Activated T-cell treated with anti-CD3 and anti-CD28 coated beads, Interleukin-2, amount 50 U/mL, for 72 hours (primary cell): ENCODE results near the gene TBC1D28. TPM values are rescaled to one million over a fixed set of nuclear protein-coding genes. Genes with fewer than 3 reads are reported as not detected.
A peak's percentile ranks its signal among the peaks of the same experiment; 100 is the strongest.
"Not testable (repeated sequence)": the region's sequence is repeated elsewhere in the genome, so short reads cannot be mapped to it uniquely, and the experiment has no call there.

Source experiments
- ATAC-seq, 2 donors: fragments of 150-1000 bp; cut with Tn5 transposase; replicated peaks in 1 of 2; 2 replicates each; pipeline ENCODE4 v1.10.0; 2021; ENCODE audit warnings: moderate library complexity in 2 of 2, mild to moderate bottlenecking in 1 of 2
- DNase-seq, 2 donors: peaks; one replicate each; pipeline ENCODE4 v3.0.0; 2021 to 2022; ENCODE audit warnings: mixed read lengths in 1 of 2
- H3K27ac Mint-ChIP-seq: one replicate; pipeline ENCODE4 v1.8.0; 2022; ENCODE audit warnings: mild to moderate bottlenecking, moderate library complexity, mixed read lengths
- H3K27me3 Mint-ChIP-seq: one replicate; pipeline ENCODE4 v1.8.0; 2022; ENCODE audit warnings: low read depth, mixed read lengths
- H3K36me3 Mint-ChIP-seq, 2 donors: one replicate each; pipeline ENCODE4 v1.8.0; 2022; ENCODE audit warnings: mixed read lengths in 2 of 2, mild to moderate bottlenecking in 1 of 2; ENCODE audit not compliant: insufficient read depth in 2 of 2
- H3K4me1 Mint-ChIP-seq: one replicate; pipeline ENCODE4 v1.8.0; 2022; ENCODE audit warnings: low read depth, mixed read lengths
- H3K4me3 Mint-ChIP-seq, 2 donors: one replicate each; pipeline ENCODE4 v1.8.0; 2022; ENCODE audit warnings: mild to moderate bottlenecking in 2 of 2, mixed read lengths in 2 of 2, moderate library complexity in 2 of 2
- H3K9me3 Mint-ChIP-seq, 2 donors: one replicate each; pipeline ENCODE4 v1.8.0; 2022; ENCODE audit warnings: mixed read lengths in 2 of 2
- total RNA-seq, 2 donors: library from RNA; stranded (reverse); gene quantifications; one replicate each; pipeline ENCODE4 v1.2.3, GENCODE V29; 2022

Gene TBC1D28
- not detected for total RNA-seq

DNA sequence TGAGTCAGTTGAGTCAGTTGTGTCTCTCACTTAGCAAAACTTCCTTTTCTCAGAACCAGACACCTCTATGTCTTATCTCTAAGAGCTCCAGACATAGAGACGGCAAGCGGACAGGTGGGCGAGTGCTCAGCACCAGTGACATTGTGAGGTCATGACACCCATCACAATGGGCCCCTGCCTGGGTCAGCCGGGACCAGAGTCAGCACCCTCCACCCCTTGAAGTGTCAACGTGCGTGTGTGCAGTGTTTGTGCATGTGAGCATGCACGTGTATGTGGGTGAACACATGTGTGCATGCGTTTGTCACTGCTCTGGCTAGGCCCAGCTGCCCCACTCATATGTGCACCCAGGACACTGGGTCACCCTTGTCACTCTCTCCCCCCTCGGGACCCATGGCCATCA lies at the start of gene TBC1D28:
Gene TBC1D28 (minus strand): TSS at position 101 of the 400 bp plus-strand sequence. CDS start 3,039 bp downstream, outside the sequence.
- H3K4me1 Mint-ChIP-seq, H3K4me3 Mint-ChIP-seq, H3K27me3 Mint-ChIP-seq, DNase-seq, H3K27ac Mint-ChIP-seq, ATAC-seq, H3K36me3 Mint-ChIP-seq, H3K9me3 Mint-ChIP-seq: not testable (repeated sequence)

DNA sequence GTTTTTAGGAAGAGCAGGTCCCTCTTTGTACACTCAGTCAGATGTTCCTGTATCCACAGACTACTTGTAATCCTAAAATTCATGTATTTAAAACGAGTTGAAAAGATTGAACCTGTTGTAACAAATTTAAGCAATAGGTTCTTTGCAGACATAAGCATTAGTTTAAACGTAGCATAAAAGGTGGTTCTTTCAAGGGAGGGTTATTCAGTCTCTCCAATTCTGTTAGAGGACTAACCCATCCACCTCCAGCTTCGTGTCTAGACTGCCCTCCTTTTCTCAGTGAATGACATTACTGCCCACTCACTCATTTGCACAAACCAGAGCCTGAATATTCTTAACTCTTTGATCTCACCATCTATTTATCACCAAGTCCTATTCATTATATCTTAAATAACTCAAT lies 38.5 kb upstream of the TBC1D28 start:
- peak overlapping the region; percentile 81 for H3K27ac Mint-ChIP-seq

DNA sequence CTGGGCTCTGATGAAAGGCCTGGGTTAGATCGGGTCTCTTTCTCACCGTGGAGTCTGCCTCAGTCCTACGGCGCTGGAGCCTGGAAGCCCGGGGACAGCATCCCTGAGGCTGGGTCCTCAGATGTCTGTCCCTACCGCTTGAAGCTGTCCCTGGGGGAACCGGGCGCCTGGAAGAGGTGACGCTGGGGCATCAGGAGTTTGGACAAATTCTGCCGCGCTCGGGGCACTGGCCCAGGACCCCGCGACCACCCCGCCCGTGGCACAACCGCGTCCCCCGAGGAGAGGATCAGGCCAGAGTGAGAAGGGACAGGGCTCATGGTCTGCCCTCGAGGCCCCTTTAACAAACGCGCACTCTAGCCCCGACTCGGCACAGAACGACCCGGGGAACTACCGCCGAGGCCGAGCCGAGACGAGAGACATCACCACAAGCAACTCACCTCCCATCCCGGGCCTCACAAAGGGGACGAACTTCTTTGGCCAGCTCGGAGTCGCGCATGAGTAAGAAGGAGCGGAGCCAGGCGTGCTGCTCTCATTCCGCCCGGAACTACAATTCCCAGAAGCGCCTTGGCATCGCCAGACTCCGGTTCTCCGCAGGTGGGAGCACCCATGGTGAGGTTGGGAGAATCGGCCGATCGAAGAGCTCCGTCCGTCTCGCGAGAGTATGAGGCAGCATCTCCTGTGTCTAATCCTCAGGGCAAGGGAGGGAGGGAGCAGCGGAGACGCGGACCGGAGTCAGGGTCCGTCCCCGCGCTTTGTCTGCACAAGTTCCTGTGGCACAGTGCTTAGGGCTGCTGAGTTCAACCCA lies 37.8 kb upstream of the TBC1D28 start, which contains the start of gene FOXO3B:
Gene FOXO3B (minus strand): TSS at position 548 of the 805 bp plus-strand sequence. CDS start 663 bp downstream, outside the sequence.
- peak; percentile 93 to 97 for ATAC-seq
- H3K36me3 Mint-ChIP-seq, H3K4me1 Mint-ChIP-seq, H3K9me3 Mint-ChIP-seq, H3K27me3 Mint-ChIP-seq: not testable (repeated sequence)
- H3K27ac Mint-ChIP-seq: peak within 1 kb of the TSS; percentile 88
- peak within 1 kb of the TSS; percentile 85 to 89 for H3K4me3 Mint-ChIP-seq
- peak; percentile 81 to 83 for DNase-seq

More for the DNA sequence above, 38.5 kb upstream of the TBC1D28 start:
- H3K4me1 Mint-ChIP-seq, H3K27me3 Mint-ChIP-seq, H3K9me3 Mint-ChIP-seq, DNase-seq, ATAC-seq, H3K36me3 Mint-ChIP-seq: not testable (repeated sequence)
- H3K4me3 Mint-ChIP-seq: peak overlapping the region; percentile 85 to 89

DNA sequence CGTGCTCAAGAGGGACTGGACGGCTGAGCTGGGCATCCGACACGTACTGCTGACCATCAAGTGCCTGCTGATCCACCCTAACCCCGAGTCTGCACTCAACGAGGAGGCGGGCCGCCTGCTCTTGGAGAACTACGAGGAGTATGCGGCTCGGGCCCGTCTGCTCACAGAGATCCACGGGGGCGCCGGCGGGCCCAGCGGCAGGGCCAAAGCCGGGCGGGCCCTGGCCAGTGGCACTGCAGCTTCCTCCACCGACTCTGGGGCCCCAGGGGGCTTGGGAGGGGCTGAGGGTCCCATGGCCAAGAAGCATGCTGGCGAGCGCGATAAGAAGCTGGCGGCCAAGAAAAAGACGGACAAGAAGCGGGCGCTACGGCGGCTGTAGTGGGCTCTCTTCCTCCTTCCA lies 33.2 kb upstream of the TBC1D28 start:
- H3K4me3 Mint-ChIP-seq, H3K27ac Mint-ChIP-seq, H3K9me3 Mint-ChIP-seq, DNase-seq, ATAC-seq, H3K27me3 Mint-ChIP-seq, H3K4me1 Mint-ChIP-seq: not testable (repeated sequence)
- H3K36me3 Mint-ChIP-seq: peaks cover 9 to 19% of the 10 kb centered on the region in 2 donors

DNA sequence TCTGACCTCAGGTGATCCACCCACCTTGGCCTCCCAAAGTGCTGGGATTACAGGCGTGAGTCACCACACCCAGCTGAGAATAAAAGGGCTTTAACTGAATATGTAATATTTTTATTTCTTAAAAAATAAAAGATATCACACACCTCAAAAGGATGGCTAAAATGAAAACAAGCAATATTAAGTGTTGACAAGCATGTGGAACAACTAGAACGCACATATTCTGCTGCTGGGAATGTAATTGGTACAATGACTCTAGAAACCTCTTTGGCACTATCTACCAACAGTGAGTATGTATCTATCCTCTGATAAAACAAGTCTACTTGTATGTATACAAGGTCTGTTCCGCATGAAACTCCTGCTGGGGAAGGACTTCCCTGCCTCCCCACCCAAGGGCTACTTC lies 32.7 kb upstream of the TBC1D28 start:
- H3K9me3 Mint-ChIP-seq, H3K4me1 Mint-ChIP-seq, H3K4me3 Mint-ChIP-seq, DNase-seq, H3K27ac Mint-ChIP-seq, ATAC-seq, H3K27me3 Mint-ChIP-seq: not testable (repeated sequence)
- H3K36me3 Mint-ChIP-seq: peaks cover 9 to 21% of the 10 kb centered on the region in 2 donors

DNA sequence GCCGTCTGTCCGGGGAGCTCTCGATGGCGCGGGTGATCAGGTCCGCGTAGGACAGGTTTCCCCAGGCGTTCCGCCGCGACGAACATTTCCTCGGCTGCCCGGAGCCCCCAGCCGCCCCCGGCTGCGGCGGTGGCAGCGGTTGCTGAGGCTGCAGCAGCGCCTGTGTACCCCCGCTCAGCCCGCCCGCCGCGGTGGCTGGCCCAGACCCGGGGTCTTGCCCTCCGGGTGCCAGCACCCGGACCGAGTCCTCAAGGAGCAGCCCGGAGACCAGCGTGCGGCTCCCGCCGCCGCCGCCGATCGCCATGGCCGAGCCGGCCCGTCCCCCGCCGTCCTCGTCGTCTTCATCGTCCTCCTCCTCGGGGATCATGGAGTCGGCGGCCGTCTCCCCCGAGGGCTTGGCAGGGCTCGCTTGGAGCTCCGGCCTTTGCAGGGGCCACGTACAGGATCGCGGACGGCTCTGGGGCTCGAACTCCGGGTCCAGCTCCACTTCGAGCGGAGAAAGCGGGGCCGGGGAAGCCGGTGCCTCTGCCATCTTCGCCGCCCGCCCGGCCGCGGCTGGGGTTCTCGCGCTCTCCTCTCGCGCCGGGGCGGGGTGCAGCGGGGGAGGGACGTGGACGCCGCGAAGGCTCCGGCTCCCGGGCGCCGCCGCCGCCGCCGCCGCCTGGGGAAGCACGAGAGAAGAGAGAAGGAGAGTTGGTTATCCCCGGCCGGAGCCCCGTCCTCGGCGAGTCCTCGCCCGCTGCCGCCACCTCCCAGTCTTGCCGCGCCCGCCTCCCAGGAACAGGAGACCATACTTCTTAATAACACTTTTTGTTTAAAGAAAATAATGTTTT lies 28.4 kb upstream of the TBC1D28 start:
- DNase-seq, ATAC-seq: not testable (repeated sequence)

DNA sequence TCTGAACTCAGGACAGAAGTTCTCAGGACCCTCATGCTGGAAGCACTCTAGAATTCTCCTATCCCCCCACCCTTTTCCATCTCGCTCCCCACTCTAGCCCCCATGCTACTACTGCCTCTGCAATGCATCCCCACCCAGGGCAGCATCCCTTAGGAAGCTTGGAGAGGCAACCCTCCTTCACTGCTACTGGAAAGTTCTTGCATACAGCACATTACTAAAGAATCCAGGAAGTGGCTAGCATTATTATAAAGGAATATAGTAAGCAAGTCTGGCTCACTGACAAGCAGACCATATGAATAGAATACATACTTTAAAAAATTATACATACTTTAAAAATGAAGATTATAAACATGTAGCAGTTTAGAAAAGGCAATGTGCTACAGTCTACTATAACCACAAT lies 24.4 kb upstream of the TBC1D28 start:
- not testable (repeated sequence) for H3K27me3 Mint-ChIP-seq, H3K4me3 Mint-ChIP-seq, H3K27ac Mint-ChIP-seq, DNase-seq, ATAC-seq, H3K9me3 Mint-ChIP-seq, H3K4me1 Mint-ChIP-seq
- H3K36me3 Mint-ChIP-seq: peaks cover 21 to 32% of the 10 kb centered on the region in 2 donors

More for the DNA sequence above, 28.4 kb upstream of the TBC1D28 start:
- H3K36me3 Mint-ChIP-seq: peaks cover 25 to 40% of the 10 kb centered on the region in 2 donors
- not testable (repeated sequence) for H3K4me3 Mint-ChIP-seq, H3K4me1 Mint-ChIP-seq, H3K27me3 Mint-ChIP-seq, H3K27ac Mint-ChIP-seq, H3K9me3 Mint-ChIP-seq

DNA sequence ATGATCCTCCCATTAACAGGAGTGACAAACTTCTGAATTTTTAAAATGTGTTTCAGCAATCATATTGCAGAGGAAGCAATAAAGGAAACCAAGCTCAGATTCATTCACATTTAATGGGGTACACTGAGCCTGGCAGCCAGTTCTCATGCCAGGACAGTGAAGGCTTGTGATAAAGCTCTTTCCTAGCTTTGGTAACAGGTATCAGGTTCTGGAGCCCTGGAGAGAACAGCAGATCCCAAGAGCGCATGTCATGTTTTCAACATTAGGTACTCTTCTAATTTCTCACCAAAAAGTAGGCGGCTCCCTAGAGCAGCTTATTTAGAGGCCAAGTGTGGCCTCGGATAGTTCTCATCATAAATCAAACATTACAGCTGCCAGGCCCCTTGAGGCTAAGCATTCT lies 23.3 kb upstream of the TBC1D28 start:
- not testable (repeated sequence) for ATAC-seq, H3K4me3 Mint-ChIP-seq, H3K27me3 Mint-ChIP-seq, H3K27ac Mint-ChIP-seq, H3K4me1 Mint-ChIP-seq, DNase-seq
- Mint-ChIP-seq H3K36me3 (peaks cover 24 to 36% of the 10 kb centered on the region in 2 donors), H3K9me3 (peaks cover 9 to 12% of the 10 kb centered on the region in 2 donors)

DNA sequence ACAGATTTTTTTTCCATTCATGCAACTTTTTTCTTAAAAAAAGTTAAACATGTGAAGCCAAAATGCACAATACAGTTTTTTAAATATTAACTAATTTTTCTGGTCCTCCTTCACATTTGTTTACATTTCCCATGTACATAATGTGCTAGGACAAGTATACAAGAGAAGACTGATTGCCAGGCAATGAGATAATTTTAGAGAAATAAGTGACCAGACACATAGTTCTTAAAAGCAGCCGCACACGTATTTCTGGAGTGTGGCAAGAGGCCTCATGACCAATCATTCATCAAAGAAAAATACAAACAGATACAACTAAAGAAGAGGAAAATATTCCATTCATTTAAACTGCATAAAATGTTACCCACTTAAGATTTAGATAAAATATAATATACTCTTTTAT lies 22.1 kb upstream of the TBC1D28 start:
- not testable (repeated sequence) for H3K27me3 Mint-ChIP-seq, H3K4me1 Mint-ChIP-seq, H3K4me3 Mint-ChIP-seq, H3K27ac Mint-ChIP-seq, DNase-seq, ATAC-seq
- Mint-ChIP-seq H3K9me3 (peaks cover 12 to 13% of the 10 kb centered on the region in 2 donors), H3K36me3 (peaks cover 27 to 36% of the 10 kb centered on the region in 2 donors)

DNA sequence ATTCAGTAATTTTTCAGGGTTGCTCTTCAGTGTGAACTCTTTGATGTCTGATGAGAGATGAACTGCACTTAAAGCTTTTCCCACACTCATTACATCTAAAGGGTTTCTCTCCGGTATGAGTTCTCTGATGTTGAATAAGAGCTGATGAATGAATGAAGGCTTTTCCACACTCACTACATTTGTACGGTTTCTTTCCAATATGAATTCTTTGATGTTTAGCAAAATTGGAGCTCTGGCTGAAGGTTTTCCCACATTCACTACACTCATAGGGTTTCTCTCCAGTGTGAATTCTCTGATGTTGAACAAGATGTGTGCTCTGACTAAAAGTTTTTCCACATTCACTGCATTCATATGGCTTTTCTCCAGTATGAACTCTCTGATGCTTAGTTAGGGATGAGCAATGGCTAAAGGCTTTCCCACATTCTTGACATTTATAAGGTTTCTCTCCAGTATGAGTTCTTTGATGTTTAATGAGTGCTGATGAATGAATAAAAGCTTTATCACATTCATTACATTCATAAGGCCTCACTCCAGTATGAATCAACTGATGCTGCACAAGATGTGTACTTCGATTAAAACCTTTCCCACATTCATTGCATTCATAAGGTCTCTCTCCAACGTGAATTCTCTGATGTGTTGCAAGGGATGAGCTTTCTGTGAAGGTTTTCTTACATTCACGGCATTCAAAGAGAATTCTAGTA lies 17.9 kb upstream of the TBC1D28 start:
- peaks cover 9 to 10% of the 10 kb centered on the region in 2 donors for H3K9me3 Mint-ChIP-seq
- ATAC-seq, H3K27ac Mint-ChIP-seq, H3K27me3 Mint-ChIP-seq, H3K4me3 Mint-ChIP-seq, H3K4me1 Mint-ChIP-seq, DNase-seq: not testable (repeated sequence)
- peaks cover 11 to 23% of the 10 kb centered on the region in 2 donors for H3K36me3 Mint-ChIP-seq

DNA sequence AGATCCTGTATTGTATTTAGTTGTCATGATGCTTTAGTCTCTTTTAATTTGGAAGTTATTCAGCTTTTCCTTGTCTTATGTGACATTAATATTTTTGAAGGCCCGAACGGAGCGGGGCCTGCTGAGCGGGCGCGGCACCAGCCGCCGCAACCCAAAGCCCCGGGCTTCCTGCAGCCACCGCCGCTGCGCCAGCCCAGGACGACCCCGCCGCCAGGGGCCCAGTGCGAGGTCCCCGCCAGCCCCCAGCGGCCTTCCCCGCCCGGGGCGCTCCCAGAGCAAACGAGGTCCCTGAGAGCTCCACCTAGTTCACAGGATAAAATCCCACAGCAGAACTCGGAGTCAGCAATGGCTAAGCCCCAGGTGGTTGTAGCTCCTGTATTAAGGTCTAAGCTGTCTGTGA lies 5.9 kb upstream of the TBC1D28 start:
- H3K9me3 Mint-ChIP-seq, H3K36me3 Mint-ChIP-seq, H3K27me3 Mint-ChIP-seq, DNase-seq, H3K4me3 Mint-ChIP-seq, H3K27ac Mint-ChIP-seq, H3K4me1 Mint-ChIP-seq: not testable (repeated sequence)
- ATAC-seq: peak; percentile 64 to 76

DNA sequence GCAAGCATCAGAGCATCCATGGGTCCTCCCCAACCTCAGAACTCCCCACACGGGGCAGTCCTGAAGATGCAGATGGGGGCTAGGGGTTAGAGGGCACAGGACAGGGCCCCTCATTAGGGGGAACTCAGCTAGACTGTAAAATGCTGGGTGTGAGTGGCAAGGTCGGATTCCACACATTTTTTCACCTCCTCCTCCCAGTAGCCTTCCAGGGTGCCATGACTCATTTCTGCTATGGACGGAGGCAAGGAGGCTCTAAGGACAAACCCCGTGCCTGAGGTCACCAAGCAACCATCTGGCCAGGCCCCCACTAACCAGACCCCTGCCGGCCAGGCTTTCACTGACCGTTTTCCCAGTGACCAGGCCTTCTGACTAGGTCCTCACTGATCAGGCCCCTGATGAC lies 1.1 kb downstream of the TBC1D28 start:
- not testable (repeated sequence) for H3K4me1 Mint-ChIP-seq, ATAC-seq, H3K27ac Mint-ChIP-seq

More for the DNA sequence above, 1.1 kb downstream of the TBC1D28 start:
- not testable (repeated sequence) for H3K36me3 Mint-ChIP-seq, H3K9me3 Mint-ChIP-seq, DNase-seq, H3K4me3 Mint-ChIP-seq, H3K27me3 Mint-ChIP-seq
